Adrenal gland (tissue), 12 donors: ENCODE measurements around the gene DCAF6. TPM values are rescaled to one million over a fixed set of nuclear protein-coding genes. Genes with fewer than 3 reads are reported as not detected.
A peak's percentile ranks its signal among the peaks of the same experiment; 100 is the strongest.
"Not testable (repeated sequence)": the region's sequence is repeated elsewhere in the genome, so short reads cannot be mapped to it uniquely, and the experiment has no call there.

ENCODE experiments used
- DNase-seq, 7 donors: peaks; one replicate each; pipeline ENCODE4 v3.0.0-alpha.2; 2019 to 2020
- H3K27ac ChIP-seq, 5 donors: fragments of 200-600 bp; sonication (generic) in 4 of 5; 1 replicate in 3 of 5; 2 replicates in 2 of 5; pipeline versions ENCODE4 v1.5.1 to v1.8.0; 2016 to 2020; ENCODE audit warnings: mild to moderate bottlenecking in 1 of 5
- H3K27me3 ChIP-seq: fragments of 200-600 bp; 2 replicates; pipeline ENCODE4 v1.8.0; 2021
- H3K36me3 ChIP-seq, 2 donors: fragments of 200-600 bp; replicated peaks in 1 of 2; 1 replicate in 1 of 2; 2 replicates in 1 of 2; pipeline versions ENCODE4 v1.5.1 to v1.8.0; 2018 to 2022
- H3K4me1 ChIP-seq, 2 donors: fragments of 200-600 bp; replicated peaks in 1 of 2; 1 replicate in 1 of 2; 2 replicates in 1 of 2; pipeline versions ENCODE4 v1.5.1 to v1.8.0; 2018 to 2021
- H3K4me3 ChIP-seq, 4 donors: fragments of 200-600 bp; sonication (generic) in 3 of 4; one replicate each; pipeline ENCODE4 v1.5.1; 2016 to 2018
- H3K9me3 ChIP-seq, 3 donors: fragments of 200-600 bp; sonication (generic) in 1 of 3; replicated peaks in 1 of 3; 1 replicate in 2 of 3; 2 replicates in 1 of 3; pipeline versions ENCODE4 v1.5.1 to v1.8.0; 2016 to 2021
- POLR2A ChIP-seq, 2 donors: fragments of 450-650 bp; IDR thresholded peaks; one replicate each; pipeline ENCODE4 v1.6.1; 2017; ENCODE audit warnings: antibody characterized with exemption in 2 of 2, mild to moderate bottlenecking in 2 of 2, moderate library complexity in 1 of 2
- WGBS, 4 donors: extraction: QIAGEN DNeasy Blood & Tissue Kit in 2 of 4; methylation state at CpG; one replicate each; pipeline versions ENCODE4 v1.1.5 to v1.1.7; 2013 to 2017; 5-methylcytosine and 5-hydroxymethylcytosine counted together
- intact Hi-C, 2 donors: fragments of 100-400 bp; cut with DNase I; formaldehyde crosslinking; loops; one replicate each; pipeline versions ENCODE4 v1.14.1 to v1.15.0; 2022 to 2023
- polyA plus RNA-seq, 3 donors: library from polyadenylated mRNA; stranded (reverse); fragments of 200-250 nt in 2 of 3; fragments of 350-450 nt in 1 of 3; fragmentation: Illumina TruSeq in 1 of 3; extraction: RNeasy Lipid Tissue Mini Kit (QIAGEN cat#74804) in 1 of 3; gene quantifications; one replicate each; pipeline ENCODE4 v1.2.3, GENCODE V29; 2013 to 2014
- total RNA-seq, 9 donors: library from RNA; depleted of rRNA in 4 of 9; stranded (reverse); fragments of >200 nt in 4 of 9; fragments of 120-200 nt in 1 of 9; fragmentation: NEBNext Ultra II Directional in 1 of 9; extraction: Animal tissue kit (Norgen Biotek cat#: 25700) in 1 of 9; gene quantifications; one replicate each; pipeline versions ENCODE4 v1.1.0 to v1.2.4, GENCODE V29; 2013 to 2023
- TF ChIP-seq, protein P1 (sequence below), 6 experiments: fragments of 450-650 bp in 4 of 6; fragments of 200-600 bp in 2 of 6; sonication (generic) in 1 of 6; IDR thresholded peaks; 1 replicate in 5 of 6; 2 replicates in 1 of 6; pipeline versions ENCODE4 v1.5.1 to v1.8.0; 2016 to 2021; ENCODE audit warnings: antibody characterized with exemption in 6 of 6, mild to moderate bottlenecking in 2 of 6, moderate library complexity in 1 of 6
- donor health status: healthy with polysubstance abuse.
- donor health status: Bipolar disorder and iron deficiency.
- donor health status: DM: yes; HTN: yes; CAD: no.
- donor health status: DM: no; HTN: no; CAD: no.
- donor health status: DM: no; HTN: no; CAD: no.
- donor health status: DM: yes; HTN: yes; CAD: no.

DCAF6 gene
- total and polyA plus RNA-seq, 12 donors, result 46.4 to 160 (median 90.5) TPM

DNA sequence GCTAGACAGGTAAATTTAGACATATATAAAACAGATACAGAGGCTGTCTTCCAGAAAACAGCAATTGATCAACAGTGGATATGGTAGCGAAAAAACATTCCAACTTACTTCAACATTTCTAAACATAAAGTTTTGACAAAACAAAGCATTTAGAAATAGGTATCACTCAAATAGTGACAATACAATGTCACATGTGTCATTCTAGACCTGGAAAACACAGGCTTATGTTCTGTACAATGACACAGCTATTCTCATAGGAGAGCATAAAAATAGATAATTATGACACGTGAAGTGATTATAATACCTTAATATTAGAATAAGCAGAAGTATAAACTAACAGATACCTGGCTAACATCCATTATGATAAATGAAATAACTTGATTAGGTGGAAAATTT, 8.0 kb upstream of the DCAF6 start:
- no peaks in the 10 kb centered on the region for H3K36me3 ChIP-seq
- TF ChIP-seq, protein P1, sequence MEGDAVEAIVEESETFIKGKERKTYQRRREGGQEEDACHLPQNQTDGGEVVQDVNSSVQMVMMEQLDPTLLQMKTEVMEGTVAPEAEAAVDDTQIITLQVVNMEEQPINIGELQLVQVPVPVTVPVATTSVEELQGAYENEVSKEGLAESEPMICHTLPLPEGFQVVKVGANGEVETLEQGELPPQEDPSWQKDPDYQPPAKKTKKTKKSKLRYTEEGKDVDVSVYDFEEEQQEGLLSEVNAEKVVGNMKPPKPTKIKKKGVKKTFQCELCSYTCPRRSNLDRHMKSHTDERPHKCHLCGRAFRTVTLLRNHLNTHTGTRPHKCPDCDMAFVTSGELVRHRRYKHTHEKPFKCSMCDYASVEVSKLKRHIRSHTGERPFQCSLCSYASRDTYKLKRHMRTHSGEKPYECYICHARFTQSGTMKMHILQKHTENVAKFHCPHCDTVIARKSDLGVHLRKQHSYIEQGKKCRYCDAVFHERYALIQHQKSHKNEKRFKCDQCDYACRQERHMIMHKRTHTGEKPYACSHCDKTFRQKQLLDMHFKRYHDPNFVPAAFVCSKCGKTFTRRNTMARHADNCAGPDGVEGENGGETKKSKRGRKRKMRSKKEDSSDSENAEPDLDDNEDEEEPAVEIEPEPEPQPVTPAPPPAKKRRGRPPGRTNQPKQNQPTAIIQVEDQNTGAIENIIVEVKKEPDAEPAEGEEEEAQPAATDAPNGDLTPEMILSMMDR (IDR thresholded peaks at IDR 0.05), result no peak
- no peak for TF ChIP-seq POLR2A (IDR thresholded peaks at IDR 0.05)
- no peaks in the 10 kb centered on the region for H3K9me3 ChIP-seq
- WGBS, 4 donors, result 91 to 97% (median 95%) methylated on average over 2 of the region's 2 CpGs
- DNase-seq, result no peak
- H3K4me1 ChIP-seq, result peaks cover 0 to 34% of the 10 kb centered on the region in 2 donors
- no peak overlapping the region for H3K4me3 ChIP-seq
- no peaks in the 10 kb centered on the region for H3K27me3 ChIP-seq
- no peak overlapping the region for H3K27ac ChIP-seq
- intact Hi-C loops, result no loop called here

DNA sequence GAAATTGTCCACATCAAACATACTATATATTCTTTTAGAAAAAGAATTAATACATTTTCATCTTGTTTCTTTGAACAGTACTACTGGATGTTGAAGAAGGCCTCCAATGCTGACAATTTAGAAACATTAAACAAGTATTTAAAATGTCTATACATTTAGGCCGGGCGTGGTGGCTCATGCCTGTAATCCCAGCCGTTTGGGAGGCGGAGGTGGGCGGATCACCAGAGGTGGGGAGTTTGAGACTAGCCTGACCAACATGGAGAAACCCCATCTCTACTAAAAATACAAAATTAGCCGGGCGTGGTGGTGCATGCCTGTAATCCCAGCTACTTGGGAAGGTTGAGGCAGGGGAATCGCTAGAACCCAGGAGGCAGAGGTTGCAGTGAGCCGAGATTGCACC, 7.6 kb upstream of the DCAF6 start:
- peaks cover 0 to 38% of the 10 kb centered on the region in 2 donors for H3K4me1 ChIP-seq
- intact Hi-C loops, H3K27ac ChIP-seq, H3K36me3 ChIP-seq, H3K4me3 ChIP-seq, H3K27me3 ChIP-seq, DNase-seq, H3K9me3 ChIP-seq: not testable (repeated sequence)
- WGBS, 4 donors, result 96 to 97% (median 96%) methylated on average over 9 of the region's 9 CpGs

DNA sequence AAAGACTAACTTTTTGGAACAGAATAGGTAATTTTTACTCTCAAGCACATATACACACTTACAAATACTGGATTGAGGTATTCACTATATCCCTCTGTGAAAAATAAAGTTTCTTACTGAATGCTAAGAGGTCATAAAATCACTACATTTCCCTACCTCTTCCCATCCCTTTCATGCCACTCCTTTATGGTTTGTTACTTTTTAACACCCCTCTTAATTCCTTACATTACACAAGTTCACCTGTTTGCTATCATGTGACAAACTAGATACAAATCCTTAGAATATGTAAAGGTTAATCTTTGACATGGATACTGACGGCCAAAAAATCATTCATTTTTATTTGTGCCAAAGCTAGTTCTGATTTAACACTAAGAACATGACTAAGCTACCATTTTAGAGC, 6.8 kb upstream of the DCAF6 start:
- H3K4me3 ChIP-seq, result no peak overlapping the region
- H3K9me3 ChIP-seq, result no peaks in the 10 kb centered on the region
- TF ChIP-seq POLR2A (IDR thresholded peaks at IDR 0.05), result no peak
- TF ChIP-seq, protein P1 (IDR thresholded peaks at IDR 0.05), result no peak
- H3K27ac ChIP-seq, result no peak overlapping the region
- intact Hi-C loops, result no loop called here
- 48 to 67% (median 54%) methylated on average over 1 of the region's 1 CpG for WGBS, 4 donors
- peaks cover 0 to 46% of the 10 kb centered on the region in 2 donors for H3K4me1 ChIP-seq
- no peaks in the 10 kb centered on the region for H3K36me3 ChIP-seq
- H3K27me3 ChIP-seq, result no peaks in the 10 kb centered on the region
- DNase-seq, result no peak

DNA sequence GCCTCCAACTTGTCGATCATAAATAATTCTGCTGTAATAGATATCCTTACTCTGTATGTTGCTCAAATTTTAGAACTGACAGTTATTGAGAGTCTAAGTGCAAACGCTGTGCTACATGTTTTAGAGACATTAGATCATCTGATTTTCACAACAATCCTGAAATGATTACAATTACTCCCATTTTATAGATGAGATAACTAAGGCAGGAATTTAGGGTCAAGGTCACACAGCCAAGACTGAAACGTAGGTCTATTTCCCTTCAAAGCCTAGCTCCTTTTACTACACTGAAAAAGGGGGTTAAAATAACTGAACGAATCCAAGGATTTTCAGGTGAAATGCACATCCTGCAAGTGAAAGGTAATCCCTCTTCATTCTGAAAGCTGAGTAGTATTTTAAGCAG, 2.7 kb upstream of the DCAF6 start:
- Histone ChIP-seq H3K4me3 (peak overlapping the region in 1 of 4 donors; percentile 89), H3K27me3 (no peaks in the 10 kb centered on the region), H3K36me3 (no peaks in the 10 kb centered on the region), H3K27ac (peak overlapping the region in 3 of 5 donors; percentile 95 to 99 (median 97)), H3K9me3 (no peaks in the 10 kb centered on the region), H3K4me1 (peaks cover 0 to 47% of the 10 kb centered on the region in 2 donors)
- intact Hi-C loops, result no loop called here
- TF ChIP-seq, protein P1 (IDR thresholded peaks at IDR 0.05), result no peak
- TF ChIP-seq POLR2A (IDR thresholded peaks at IDR 0.05), result no peak
- WGBS, 4 donors, result 44 to 54% (median 51%) methylated on average over 4 of the region's 4 CpGs
- no peak for DNase-seq

DNA sequence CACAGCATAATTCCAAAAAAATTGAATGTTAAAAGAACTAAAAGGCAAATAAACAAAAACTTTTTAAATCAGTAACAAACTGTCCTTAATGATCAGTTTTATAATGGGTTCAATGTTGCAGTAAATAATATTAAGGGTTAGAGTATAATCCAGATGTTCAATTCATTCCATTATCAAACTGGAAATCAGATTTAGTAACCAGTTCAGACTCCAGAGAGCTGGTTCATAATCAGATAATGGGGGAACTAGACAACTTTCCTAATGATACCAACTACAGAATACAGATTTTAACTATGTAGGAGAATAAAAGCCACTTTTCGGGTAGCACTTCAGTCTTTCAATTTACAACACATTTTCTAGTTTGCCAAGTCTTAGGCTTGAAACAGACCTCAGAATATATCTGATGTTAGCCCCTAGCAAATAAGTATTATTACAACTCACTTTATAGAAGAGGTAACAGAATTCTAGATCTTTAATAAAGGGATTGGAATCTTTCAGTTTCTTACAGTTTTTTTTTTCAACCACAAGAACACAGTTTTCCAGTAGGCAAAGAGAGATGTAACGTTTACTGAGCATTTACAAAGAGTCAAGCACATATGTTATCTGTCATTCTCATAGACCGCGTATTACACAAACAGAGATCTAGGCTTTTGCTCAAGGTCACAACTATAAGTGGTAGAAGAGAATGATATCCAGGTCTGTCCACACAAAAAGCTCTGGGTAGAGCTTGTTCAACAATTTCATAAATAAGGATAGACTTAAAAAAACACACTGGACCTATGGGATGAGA, 1.9 kb upstream of the DCAF6 start:
- Histone ChIP-seq H3K4me1 (peaks cover 0 to 49% of the 10 kb centered on the region in 2 donors), H3K27ac (peak overlapping the region; percentile 69 to 99 (median 97)), H3K9me3 (no peaks in the 10 kb centered on the region), H3K27me3 (no peaks in the 10 kb centered on the region), H3K36me3 (no peaks in the 10 kb centered on the region), H3K4me3 (peak overlapping the region in 2 of 4 donors; percentile 89 to 94)
- intact Hi-C loops, result no loop called here
- WGBS, 4 donors, result 9 to 16% (median 12%) methylated on average over 4 of the region's 4 CpGs
- no peak for DNase-seq
- no peak for TF ChIP-seq POLR2A (IDR thresholded peaks at IDR 0.05)
- TF ChIP-seq, protein P1 (IDR thresholded peaks at IDR 0.05), result no peak
